Measurements from ENCODE around the gene TTN. TPM values are rescaled to one million over a fixed set of nuclear protein-coding genes. Genes with fewer than 3 reads are reported as not detected.

TTN gene
- total and polyA plus RNA-seq, 10 of the 15 experiments (the other 5 are each of a cell fraction or from before 2014, with no cell fraction given) = 0.15 to 9.0 (median 1.8) TPM

GRCh38 chr2:178692845-178693244 is 114.4 kb downstream of the TTN start:
- Histone ChIP-seq H4K20me1 (ENCODE audit: control insufficient read depth, insufficient read depth) (no peaks in the 10 kb centered on the region), H3K36me3 (ENCODE audit: control insufficient read depth in 2 of 2, insufficient read depth in 2 of 2, low read length in 1 of 2) (no peaks in the 10 kb centered on the region; a peak in 1 of 4 replicates), H3K9ac (ENCODE audit: control insufficient read depth, insufficient read depth, low read length) (no peak overlapping the region), H3K4me2 (ENCODE audit: control insufficient read depth, insufficient read depth) (no peak overlapping the region), H3K27ac (ENCODE audit: control insufficient read depth, insufficient read depth) (no peak overlapping the region), H3K4me3 (no peak overlapping the region), H3K4me1 (ENCODE audit: control insufficient read depth, insufficient read depth, low read length) (no peaks in the 10 kb centered on the region), H3K27me3 (replicated peaks in 1 of 2; ENCODE audit: control insufficient read depth in 2 of 2, insufficient read depth in 2 of 2, low read length in 1 of 2) (no peaks in the 10 kb centered on the region), H2AFZ (ENCODE audit: control insufficient read depth, low read depth, low read length) (no peak overlapping the region), H3K79me2 (ENCODE audit: control insufficient read depth, insufficient read depth, low read length) (no peaks in the 10 kb centered on the region), H3K9me3 (replicated peaks; ENCODE audit: control insufficient read depth, insufficient read depth, low read length) (no peaks in the 10 kb centered on the region)
- no TSS peak for BruUV-seq (replicated peaks)
- intact Hi-C loops (cut with micrococcal nuclease; ENCODE audit: unreplicated experiment) (no loop called here), in situ Hi-C loops (cut with MboI) (no loop called here)
- 65% methylated on average over 2 of the region's 2 CpGs for WGBS (ENCODE audit: insufficient coverage, insufficient replicate concordance, low lambda C conversion rate, missing lambda C conversion rate)
- TF ChIP-seq, protein P1, sequence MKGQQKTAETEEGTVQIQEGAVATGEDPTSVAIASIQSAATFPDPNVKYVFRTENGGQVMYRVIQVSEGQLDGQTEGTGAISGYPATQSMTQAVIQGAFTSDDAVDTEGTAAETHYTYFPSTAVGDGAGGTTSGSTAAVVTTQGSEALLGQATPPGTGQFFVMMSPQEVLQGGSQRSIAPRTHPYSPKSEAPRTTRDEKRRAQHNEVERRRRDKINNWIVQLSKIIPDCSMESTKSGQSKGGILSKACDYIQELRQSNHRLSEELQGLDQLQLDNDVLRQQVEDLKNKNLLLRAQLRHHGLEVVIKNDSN (IDR thresholded peaks at IDR 0.05; ENCODE audit: borderline replicate concordance, extremely low read length, insufficient read depth, low read depth, low read length) = no peak
- TF ChIP-seq SIN3A (IDR thresholded peaks at IDR 0.05; ENCODE audit: low read depth, low read length) = no peak
- ChIA-PET CTCF (interaction anchor here (0.8 to 1.0 kb wide), 2 partner anchors 8 to 14 kb away, joined by 4 read pairs; no protein-coding TSS in a partner anchor), SMC1A (ENCODE audit: uncharacterized antibody, unreplicated experiment) (interaction anchor here (0.6 kb wide), 1 partner anchor 119 kb away, joined by 4 read pairs; no protein-coding TSS in a partner anchor), RAD21 (ENCODE audit: unreplicated experiment) (no interaction called here), POLR2A (no interaction called here)
- FAIRE-seq (no peak), ATAC-seq (no peak), DNase-seq (ENCODE audit: low read depth, low spot score) (no peak)

DNA sequence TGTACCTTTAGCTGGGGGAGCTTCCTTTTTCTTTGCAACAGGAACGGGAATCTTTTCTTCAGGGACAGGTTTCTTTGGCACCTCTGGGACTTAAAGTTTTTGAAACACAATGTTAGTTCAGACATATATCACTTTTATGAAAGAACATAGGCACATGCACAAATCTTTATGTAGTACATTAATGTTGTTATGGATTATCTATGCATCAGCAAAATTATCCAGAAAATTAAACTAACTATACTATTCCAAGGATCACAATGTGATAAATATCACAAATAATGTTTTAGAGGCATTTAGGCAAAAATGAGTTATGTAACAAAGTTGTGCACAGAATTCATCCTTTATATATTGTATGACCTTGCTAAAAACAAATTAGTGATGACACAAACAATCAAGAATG is 117.4 kb downstream of the TTN start:
- Histone ChIP-seq H3K4me2 (ENCODE audit: control insufficient read depth, insufficient read depth) (no peak overlapping the region), H3K79me2 (ENCODE audit: control insufficient read depth, insufficient read depth, low read length) (no peaks in the 10 kb centered on the region), H3K4me1 (ENCODE audit: control insufficient read depth, insufficient read depth, low read length) (no peaks in the 10 kb centered on the region), H3K4me3 (no peak overlapping the region), H4K20me1 (ENCODE audit: control insufficient read depth, insufficient read depth) (no peaks in the 10 kb centered on the region), H3K27me3 (replicated peaks in 1 of 2; ENCODE audit: control insufficient read depth in 2 of 2, insufficient read depth in 2 of 2, low read length in 1 of 2) (no peaks in the 10 kb centered on the region), H2AFZ (ENCODE audit: control insufficient read depth, low read depth, low read length) (no peak overlapping the region), H3K27ac (ENCODE audit: control insufficient read depth, insufficient read depth) (no peak overlapping the region), H3K36me3 (ENCODE audit: control insufficient read depth in 2 of 2, insufficient read depth in 2 of 2, low read length in 1 of 2) (no peaks in the 10 kb centered on the region; a peak in 2 of 4 replicates), H3K9me3 (replicated peaks; ENCODE audit: control insufficient read depth, insufficient read depth, low read length) (no peaks in the 10 kb centered on the region), H3K9ac (ENCODE audit: control insufficient read depth, insufficient read depth, low read length) (no peak overlapping the region)
- ATAC-seq = no peak
- DNase-seq (ENCODE audit: low read depth, low spot score) = no peak
- ChIA-PET RAD21 (ENCODE audit: unreplicated experiment) (interaction anchor here (1.4 kb wide), 1 partner anchor 11 kb away, joined by 3 read pairs; no protein-coding TSS in a partner anchor), POLR2A (no interaction called here), SMC1A (ENCODE audit: uncharacterized antibody, unreplicated experiment) (interaction anchor here (1.1 to 2.0 kb wide), 3 partner anchors 11 to 35 kb away, joined by 3 to 4 read pairs (median 3); no protein-coding TSS in a partner anchor), CTCF (interaction anchor here (2.8 kb wide), 1 partner anchor 11 kb away, joined by 28 read pairs; no protein-coding TSS in a partner anchor)
- TF ChIP-seq, protein P2, sequence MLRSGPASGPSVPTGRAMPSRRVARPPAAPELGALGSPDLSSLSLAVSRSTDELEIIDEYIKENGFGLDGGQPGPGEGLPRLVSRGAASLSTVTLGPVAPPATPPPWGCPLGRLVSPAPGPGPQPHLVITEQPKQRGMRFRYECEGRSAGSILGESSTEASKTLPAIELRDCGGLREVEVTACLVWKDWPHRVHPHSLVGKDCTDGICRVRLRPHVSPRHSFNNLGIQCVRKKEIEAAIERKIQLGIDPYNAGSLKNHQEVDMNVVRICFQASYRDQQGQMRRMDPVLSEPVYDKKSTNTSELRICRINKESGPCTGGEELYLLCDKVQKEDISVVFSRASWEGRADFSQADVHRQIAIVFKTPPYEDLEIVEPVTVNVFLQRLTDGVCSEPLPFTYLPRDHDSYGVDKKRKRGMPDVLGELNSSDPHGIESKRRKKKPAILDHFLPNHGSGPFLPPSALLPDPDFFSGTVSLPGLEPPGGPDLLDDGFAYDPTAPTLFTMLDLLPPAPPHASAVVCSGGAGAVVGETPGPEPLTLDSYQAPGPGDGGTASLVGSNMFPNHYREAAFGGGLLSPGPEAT (IDR thresholded peaks at IDR 0.05; ENCODE audit: low read depth) = no peak
- intact Hi-C loops (cut with micrococcal nuclease; ENCODE audit: unreplicated experiment) = no loop called here
- in situ Hi-C loops (cut with MboI) = no loop called here
- no TSS peak for BruUV-seq (replicated peaks)
- FAIRE-seq = no peak
- WGBS (ENCODE audit: insufficient coverage, insufficient replicate concordance, low lambda C conversion rate, missing lambda C conversion rate) = 52% methylated on average over 1 of the region's 1 CpG

Measured in GM12878 (cell line).